ENCODE measurements around the gene CCDC169.
A peak's percentile ranks its signal among the peaks of the same experiment; 100 is the strongest.
"Not testable (repeated sequence)": the region's sequence is repeated elsewhere in the genome, so short reads cannot be mapped to it uniquely, and the experiment has no call there.

CCDC169 gene

DNA sequence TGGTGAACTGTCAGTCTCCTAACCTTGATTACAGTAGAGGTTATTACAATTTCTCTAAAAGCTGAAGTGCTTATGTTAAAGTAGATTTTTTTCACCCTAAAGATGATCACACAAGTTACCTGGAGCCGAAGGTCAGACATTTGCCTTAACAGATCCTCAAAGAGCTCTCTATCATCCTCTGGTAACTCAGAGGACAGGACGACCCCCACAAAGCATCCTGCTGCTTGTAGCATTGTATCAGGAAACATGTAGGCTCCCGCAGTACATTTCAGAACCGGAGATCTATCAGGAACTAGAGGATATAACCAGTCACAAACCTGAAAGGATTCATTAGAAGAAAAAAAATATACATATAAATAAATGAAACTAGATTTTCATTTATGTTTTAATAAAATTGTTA lies 33.7 kb upstream of the CCDC169 start:
- TF ChIP-seq, protein P1, sequence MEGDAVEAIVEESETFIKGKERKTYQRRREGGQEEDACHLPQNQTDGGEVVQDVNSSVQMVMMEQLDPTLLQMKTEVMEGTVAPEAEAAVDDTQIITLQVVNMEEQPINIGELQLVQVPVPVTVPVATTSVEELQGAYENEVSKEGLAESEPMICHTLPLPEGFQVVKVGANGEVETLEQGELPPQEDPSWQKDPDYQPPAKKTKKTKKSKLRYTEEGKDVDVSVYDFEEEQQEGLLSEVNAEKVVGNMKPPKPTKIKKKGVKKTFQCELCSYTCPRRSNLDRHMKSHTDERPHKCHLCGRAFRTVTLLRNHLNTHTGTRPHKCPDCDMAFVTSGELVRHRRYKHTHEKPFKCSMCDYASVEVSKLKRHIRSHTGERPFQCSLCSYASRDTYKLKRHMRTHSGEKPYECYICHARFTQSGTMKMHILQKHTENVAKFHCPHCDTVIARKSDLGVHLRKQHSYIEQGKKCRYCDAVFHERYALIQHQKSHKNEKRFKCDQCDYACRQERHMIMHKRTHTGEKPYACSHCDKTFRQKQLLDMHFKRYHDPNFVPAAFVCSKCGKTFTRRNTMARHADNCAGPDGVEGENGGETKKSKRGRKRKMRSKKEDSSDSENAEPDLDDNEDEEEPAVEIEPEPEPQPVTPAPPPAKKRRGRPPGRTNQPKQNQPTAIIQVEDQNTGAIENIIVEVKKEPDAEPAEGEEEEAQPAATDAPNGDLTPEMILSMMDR (IDR thresholded peaks at IDR 0.05; ENCODE audit: low read depth, low read length, missing control alignments) = no peak
- no peak for DNase-seq (ENCODE audit: low read depth)
- H3K4me3 ChIP-seq (ENCODE audit: low read depth, low read length) = no peak overlapping the region
- in situ Hi-C loops (cut with HindIII; ENCODE audit: low sequenced_read_pairs) = no loop called here

DNA sequence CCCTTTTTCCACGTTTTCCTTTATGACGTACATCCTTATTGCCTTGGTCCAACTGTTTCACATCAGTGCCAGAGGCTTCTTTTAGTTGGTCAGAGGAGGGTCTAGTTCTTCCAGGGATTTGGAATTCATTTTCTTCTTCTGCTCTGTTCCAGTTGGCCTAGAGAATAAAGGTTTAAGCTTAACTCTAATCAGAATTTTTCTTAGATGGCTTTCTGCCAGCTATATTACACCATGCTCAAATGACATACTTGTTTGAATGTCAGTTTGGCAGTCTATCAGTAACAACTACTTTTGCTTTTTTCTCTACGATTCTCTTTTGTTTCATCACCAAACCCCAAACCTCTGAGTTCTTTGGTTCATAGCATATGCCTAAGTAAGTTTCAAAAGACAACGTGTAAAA lies 31.7 kb upstream of the CCDC169 start:
- no peak overlapping the region for H3K4me3 ChIP-seq (ENCODE audit: low read depth, low read length)
- TF ChIP-seq, protein P1 (IDR thresholded peaks at IDR 0.05; ENCODE audit: low read depth, low read length, missing control alignments) = no peak
- no peak for DNase-seq (ENCODE audit: low read depth)
- in situ Hi-C loops (cut with HindIII; ENCODE audit: low sequenced_read_pairs) = no loop called here

DNA sequence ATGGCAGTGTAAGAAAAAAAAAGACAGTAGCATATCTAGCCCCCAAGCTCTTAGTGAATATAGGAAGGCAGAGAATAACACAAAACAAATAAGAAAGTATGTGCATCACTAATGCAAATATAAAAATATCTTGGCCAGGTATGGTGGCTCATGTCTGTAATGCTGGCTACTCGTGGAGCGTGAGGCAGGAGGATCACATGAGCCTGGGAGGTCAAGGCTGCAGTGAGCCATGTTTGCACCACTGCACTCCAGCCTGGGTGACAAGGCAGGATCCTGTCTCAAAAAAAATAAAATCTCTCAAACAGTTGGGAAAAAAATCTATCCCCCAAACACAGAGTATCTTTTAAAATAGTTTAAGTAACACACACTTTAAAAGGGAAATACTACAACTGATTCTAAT lies 31.2 kb upstream of the CCDC169 start:
- in situ Hi-C loops (cut with HindIII; ENCODE audit: low sequenced_read_pairs) = no loop called here
- DNase-seq (ENCODE audit: low read depth) = no peak

DNA sequence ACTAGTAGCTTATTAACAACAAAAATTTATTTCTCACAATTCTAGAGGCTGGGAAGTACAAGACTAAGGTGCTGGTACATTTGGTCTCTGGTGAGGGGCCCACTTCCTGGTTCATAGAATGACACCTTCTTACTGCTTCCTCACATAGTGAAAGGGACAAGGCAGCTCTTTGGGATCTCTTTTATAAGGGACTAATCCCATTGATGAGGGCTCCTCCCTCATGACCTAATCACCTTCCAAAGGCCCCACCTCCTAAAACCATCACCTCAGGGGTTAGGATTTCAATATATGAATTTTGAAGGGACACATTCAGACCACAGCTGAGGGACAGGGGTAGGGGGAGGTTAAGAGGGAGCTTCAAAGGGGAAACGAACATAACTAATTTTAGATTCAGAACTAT lies 28.3 kb upstream of the CCDC169 start:
- TF ChIP-seq, protein P1 (IDR thresholded peaks at IDR 0.05; ENCODE audit: low read depth, low read length, missing control alignments) = no peak
- H3K4me3 ChIP-seq (ENCODE audit: low read depth, low read length) = no peak overlapping the region
- DNase-seq (ENCODE audit: low read depth) = no peak
- in situ Hi-C loops (cut with HindIII; ENCODE audit: low sequenced_read_pairs) = no loop called here

More for the DNA sequence above, 31.2 kb upstream of the CCDC169 start:
- H3K4me3 ChIP-seq (ENCODE audit: low read depth, low read length) = no peak overlapping the region
- TF ChIP-seq, protein P1 (IDR thresholded peaks at IDR 0.05; ENCODE audit: low read depth, low read length, missing control alignments) = no peak

DNA sequence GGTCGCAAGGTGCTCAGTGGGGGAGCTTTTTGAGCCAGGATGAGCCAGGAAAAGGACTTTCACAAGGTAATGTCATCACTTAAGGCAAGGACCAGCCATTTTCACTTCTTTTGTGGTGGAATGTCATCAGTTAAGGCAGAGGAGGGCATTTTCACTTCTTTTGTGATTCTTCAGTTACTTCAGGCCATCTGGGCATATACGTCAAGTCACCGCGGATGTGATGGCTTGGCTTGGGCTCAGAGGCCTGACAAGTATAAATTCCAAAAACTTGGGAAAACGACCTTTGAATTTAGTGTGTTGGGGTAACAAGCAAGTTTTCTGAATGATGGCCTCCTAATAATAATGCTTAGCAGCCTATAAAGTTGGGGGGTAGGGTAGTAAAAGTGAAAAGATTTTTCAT lies 27.3 kb upstream of the CCDC169 start:
- DNase-seq (ENCODE audit: low read depth); in situ Hi-C loops (cut with HindIII; ENCODE audit: low sequenced_read_pairs); H3K4me3 ChIP-seq (ENCODE audit: low read depth, low read length): not testable (repeated sequence)

DNA sequence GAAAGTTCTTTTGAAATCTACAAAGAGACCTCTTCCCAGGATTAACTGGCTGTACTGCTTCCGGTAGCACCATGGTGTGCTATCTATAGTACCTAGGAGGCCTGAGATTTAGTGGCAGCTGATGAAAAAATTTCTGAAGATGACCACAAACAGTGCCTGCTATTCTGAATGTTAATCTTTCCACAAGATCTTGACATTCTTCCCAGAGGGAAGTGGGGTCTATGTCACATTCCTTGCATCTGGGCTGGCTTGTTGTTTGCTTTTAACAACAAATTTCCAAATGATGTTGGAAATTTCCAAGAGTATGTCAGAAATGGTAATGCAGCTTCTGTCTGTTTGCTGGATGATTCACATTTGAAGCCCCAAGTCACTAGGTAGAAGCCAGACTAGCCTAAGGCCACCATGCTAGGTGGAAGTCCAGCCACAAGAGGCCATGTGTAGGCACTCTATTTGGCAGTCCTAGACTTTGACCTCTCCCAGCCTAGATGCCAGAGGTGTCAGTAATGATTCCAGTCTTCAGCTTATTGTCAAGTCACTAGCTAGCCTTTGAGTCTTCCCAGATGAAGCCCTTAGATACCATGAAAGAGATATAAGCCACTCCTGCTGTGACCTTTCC lies 26.4 kb upstream of the CCDC169 start:
- peak; percentile 68 for DNase-seq (ENCODE audit: low read depth)
- TF ChIP-seq, protein P1 (IDR thresholded peaks at IDR 0.05; ENCODE audit: low read depth, low read length, missing control alignments) = no peak
- H3K4me3 ChIP-seq (ENCODE audit: low read depth, low read length) = no peak overlapping the region
- in situ Hi-C loops (cut with HindIII; ENCODE audit: low sequenced_read_pairs) = no loop called here

DNA sequence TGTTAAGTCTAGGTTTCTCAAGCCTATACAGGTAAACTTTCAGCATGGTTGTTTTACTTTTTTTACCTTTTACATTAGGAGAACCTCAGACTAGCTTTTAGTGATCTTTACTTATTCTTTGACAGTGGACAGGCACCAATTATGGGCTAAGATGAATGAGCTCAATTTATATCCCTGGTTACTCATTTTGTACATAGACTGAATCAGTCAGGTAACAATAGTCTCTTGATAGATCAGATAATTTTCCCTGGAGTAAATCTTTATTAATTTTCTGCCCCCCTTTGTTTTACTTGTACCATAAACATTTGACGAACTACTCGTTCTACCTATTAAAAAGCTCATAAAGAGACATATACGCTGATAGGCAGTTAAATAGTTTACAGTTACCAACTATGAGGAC lies 25.8 kb upstream of the CCDC169 start:
- in situ Hi-C loops (cut with HindIII; ENCODE audit: low sequenced_read_pairs) = no loop called here
- no peak overlapping the region for H3K4me3 ChIP-seq (ENCODE audit: low read depth, low read length)
- TF ChIP-seq, protein P1 (IDR thresholded peaks at IDR 0.05; ENCODE audit: low read depth, low read length, missing control alignments) = no peak
- no peak for DNase-seq (ENCODE audit: low read depth)

DNA sequence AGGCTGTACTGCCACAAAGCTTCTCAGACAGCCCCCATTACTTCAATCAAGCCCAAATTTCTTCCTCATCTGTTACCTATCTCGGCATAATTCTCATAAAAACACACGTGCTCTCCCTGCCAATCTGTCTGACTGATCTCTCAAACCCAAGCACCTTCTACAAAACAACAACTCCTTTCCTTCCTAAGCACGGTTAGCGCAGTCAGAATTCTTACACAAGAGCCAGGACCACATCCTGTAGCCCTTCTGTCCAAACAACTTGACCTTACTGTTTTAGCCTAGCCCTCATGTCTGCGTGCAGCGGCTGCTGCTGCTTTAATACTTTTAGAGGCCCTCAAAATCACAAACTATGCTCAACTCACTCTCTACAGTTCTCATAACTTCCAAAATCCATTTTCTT lies 22.2 kb upstream of the CCDC169 start:
- DNase-seq (ENCODE audit: low read depth); H3K4me3 ChIP-seq (ENCODE audit: low read depth, low read length); in situ Hi-C loops (cut with HindIII; ENCODE audit: low sequenced_read_pairs): not testable (repeated sequence)

Data from astrocyte of the cerebellum (primary cell).